GM20000 (cell line): ENCODE data around the gene C1orf167.

Source experiments
- DNase-seq: peaks from one replicate; pipeline ENCODE4 v3.0.0; 2012; ENCODE audit warnings: low spot score
- TF ChIP-seq, protein P1 (sequence below): IDR thresholded peaks from 2 replicates; pipeline ENCODE4 v1.5.1; 2012; ENCODE audit warnings: mild to moderate bottlenecking, control low read depth; ENCODE audit errors: extremely low read depth, missing control alignments

The C1orf167 gene

DNA sequence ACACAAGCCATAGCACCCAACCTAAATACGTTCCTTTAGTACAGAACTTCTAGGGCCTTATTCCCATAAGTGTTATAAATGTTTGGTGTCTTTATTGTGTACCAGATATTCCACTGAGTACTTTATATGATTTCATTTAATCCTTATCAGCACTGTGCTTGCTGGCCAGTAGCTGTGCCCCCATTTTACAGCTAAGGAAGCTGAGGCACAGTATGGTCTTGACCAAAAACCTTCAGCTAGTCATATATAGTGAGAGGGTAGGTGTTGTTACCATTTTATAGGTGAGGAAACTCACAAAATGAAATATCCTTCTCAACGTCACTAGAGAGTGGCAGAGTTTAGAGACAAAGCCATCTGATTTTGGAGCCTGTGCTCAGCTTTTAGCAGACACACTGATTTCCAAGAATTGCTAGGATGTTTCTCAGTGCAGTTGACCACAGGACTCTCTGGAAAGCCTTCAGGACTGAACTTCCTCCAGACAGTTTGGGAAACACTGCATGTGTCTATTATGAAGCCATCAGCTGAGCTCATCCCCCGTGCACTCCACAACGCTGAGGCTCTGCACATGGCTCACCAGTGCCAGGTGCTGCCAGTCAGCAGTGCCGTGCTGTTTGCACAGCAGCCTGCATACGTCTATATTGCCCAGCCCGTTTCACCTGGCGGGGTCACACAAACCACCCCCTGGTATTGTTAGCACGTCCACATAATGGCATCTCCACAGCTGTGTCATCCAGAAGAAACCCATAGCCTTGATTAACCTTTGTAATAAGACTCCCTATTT is 70.1 kb downstream of the C1orf167 start:
- TF ChIP-seq, protein P1, sequence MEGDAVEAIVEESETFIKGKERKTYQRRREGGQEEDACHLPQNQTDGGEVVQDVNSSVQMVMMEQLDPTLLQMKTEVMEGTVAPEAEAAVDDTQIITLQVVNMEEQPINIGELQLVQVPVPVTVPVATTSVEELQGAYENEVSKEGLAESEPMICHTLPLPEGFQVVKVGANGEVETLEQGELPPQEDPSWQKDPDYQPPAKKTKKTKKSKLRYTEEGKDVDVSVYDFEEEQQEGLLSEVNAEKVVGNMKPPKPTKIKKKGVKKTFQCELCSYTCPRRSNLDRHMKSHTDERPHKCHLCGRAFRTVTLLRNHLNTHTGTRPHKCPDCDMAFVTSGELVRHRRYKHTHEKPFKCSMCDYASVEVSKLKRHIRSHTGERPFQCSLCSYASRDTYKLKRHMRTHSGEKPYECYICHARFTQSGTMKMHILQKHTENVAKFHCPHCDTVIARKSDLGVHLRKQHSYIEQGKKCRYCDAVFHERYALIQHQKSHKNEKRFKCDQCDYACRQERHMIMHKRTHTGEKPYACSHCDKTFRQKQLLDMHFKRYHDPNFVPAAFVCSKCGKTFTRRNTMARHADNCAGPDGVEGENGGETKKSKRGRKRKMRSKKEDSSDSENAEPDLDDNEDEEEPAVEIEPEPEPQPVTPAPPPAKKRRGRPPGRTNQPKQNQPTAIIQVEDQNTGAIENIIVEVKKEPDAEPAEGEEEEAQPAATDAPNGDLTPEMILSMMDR = no peak
- DNase-seq = no peak

DNA sequence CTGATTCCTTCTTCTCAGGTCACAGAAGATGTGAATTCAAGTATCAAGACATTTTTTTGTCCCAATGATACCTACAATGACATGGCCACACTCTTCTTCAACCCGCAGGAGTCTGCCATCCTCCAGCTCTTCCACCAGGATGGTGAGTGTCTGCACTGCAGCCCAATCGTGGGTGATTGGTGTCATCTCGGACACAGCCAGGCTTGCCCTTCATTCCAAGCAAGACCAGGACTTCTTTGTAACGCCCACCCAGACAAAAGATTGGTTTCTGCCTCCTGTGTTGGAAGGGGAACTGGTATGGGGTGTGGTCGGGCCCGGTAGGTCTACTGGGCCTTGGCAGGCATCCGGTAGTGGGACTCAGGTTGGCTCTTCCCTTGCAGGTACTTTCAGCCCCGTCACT is 71.5 kb downstream of the C1orf167 start:
- TF ChIP-seq, protein P1 = no peak
- DNase-seq = no peak

GRCh38 chr1:11833900-11834299 is 71.9 kb downstream of the C1orf167 start:
- no peak for DNase-seq
- TF ChIP-seq, protein P1 = no peak

- TF ChIP-seq, protein P1 = no peak
- DNase-seq = no peak
Observed at GRCh38 chr1:11835441-11836225, 73.6 kb downstream of the C1orf167 start.

DNA sequence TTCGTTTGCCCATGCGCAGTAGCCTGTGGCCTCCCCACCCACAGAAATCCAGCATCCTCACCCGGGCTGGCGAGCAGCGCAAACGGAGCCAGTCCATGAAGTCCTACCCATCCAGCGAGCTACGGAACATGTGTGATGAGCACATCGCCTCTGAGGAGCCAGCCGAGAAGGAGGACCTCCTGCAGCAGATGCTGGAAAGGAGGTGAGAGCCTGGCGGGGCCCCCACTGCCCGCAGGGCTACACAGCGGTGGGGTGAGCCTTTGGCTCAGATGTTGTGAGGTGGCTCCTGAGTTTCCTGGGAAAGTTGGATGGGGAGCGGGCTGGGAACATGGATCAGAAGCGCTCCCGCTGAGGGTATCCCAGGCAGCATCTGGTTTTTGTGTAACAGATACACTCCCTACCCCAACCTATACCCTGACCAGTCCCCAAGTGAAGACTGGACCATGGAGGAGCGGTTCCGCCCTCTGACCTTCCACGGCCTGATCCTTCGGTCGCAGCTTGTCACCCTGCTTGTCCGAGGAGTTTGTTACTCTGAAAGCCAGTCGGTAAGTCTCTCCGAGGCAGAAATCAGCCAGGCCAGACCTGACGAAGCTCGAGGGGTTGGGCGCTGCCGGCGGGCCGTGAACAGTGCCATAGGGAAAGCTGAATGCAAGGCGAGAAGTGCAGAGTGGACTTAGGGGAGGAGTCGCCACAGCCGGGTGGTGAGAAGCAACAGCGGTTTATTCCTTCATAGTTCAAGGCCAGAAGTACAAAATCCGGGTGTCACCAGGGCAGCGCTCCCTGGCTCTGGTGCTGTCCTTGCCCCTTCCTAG is 75.2 kb downstream of the C1orf167 start:
- DNase-seq = no peak
- TF ChIP-seq, protein P1 = no peak

- TF ChIP-seq, protein P1 = no peak
- no peak for DNase-seq
Observed at GRCh38 chr1:11837767-11838348, 75.9 kb downstream of the C1orf167 start.
